HEK293T (cell line): Measurements from ENCODE around the gene SPOPL.

Experiments used
- BHLHE40 ChIP-seq: fragments of 450-650 bp; IDR thresholded peaks from 2 replicates; pipeline ENCODE4 v1.6.1; 2016; ENCODE audit warnings: mild to moderate bottlenecking, moderate library complexity, borderline replicate concordance
- CTBP1 ChIP-seq: fragments of 450-650 bp; IDR thresholded peaks from 2 replicates; pipeline ENCODE4 v1.6.1; 2016; ENCODE audit warnings: borderline replicate concordance
- ELF4 ChIP-seq: fragments of 450-650 bp; IDR thresholded peaks from 2 replicates; pipeline ENCODE4 v1.6.1; 2017; ENCODE audit warnings: antibody characterized with exemption
- FOXA1 ChIP-seq: fragments of 450-650 bp; IDR thresholded peaks from 2 replicates; pipeline ENCODE4 v1.6.1; 2016; ENCODE audit warnings: mild to moderate bottlenecking
- FOXK2 ChIP-seq: fragments of 450-650 bp; IDR thresholded peaks from 2 replicates; pipeline ENCODE4 v1.6.1; 2016; ENCODE audit warnings: mild to moderate bottlenecking
- FOXM1 ChIP-seq: fragments of 450-650 bp; IDR thresholded peaks from 2 replicates; pipeline ENCODE4 v1.6.1; 2017; ENCODE audit warnings: mild to moderate bottlenecking, borderline replicate concordance
- HDGF ChIP-seq: fragments of 450-650 bp; IDR thresholded peaks from 2 replicates; pipeline ENCODE4 v1.6.1; 2017; ENCODE audit warnings: antibody characterized with exemption, borderline replicate concordance
- L3MBTL2 ChIP-seq: fragments of 450-650 bp; conservative IDR thresholded peaks from 2 replicates; pipeline ENCODE4 v1.6.1; 2016; ENCODE audit warnings: mild to moderate bottlenecking
- LEF1 ChIP-seq: fragments of 450-650 bp; IDR thresholded peaks from 2 replicates; pipeline ENCODE4 v1.6.1; 2017; ENCODE audit warnings: mild to moderate bottlenecking, borderline replicate concordance
- NFRKB ChIP-seq: fragments of 450-650 bp; IDR thresholded peaks from 2 replicates; pipeline ENCODE4 v1.6.1; 2016; ENCODE audit warnings: mild to moderate bottlenecking, moderate library complexity
- SP1 ChIP-seq: fragments of 450-650 bp; IDR thresholded peaks from 2 replicates; pipeline ENCODE4 v1.6.1; 2017
- SUZ12 ChIP-seq: fragments of 450-650 bp; IDR thresholded peaks from 2 replicates; pipeline ENCODE4 v1.6.1; 2016; ENCODE audit warnings: mild to moderate bottlenecking
- ZNF384 ChIP-seq: fragments of 450-650 bp; IDR thresholded peaks from 2 replicates; pipeline ENCODE4 v1.6.1; 2016

- TF ChIP-seq SP1 = no peak
- no peak for TF ChIP-seq NFRKB
- no peak for TF ChIP-seq SUZ12
- no peak for TF ChIP-seq FOXM1
- TF ChIP-seq FOXK2 = no peak
- TF ChIP-seq LEF1 = no peak
- TF ChIP-seq ZNF384 = no peak
- TF ChIP-seq HDGF = no peak
- no peak for TF ChIP-seq BHLHE40
- no peak for TF ChIP-seq L3MBTL2
- TF ChIP-seq FOXA1 = no peak
- no peak for TF ChIP-seq CTBP1
- TF ChIP-seq ELF4 = no peak
Measured at GRCh38 chr2:138618971-138619370, 117.4 kb downstream of the SPOPL start.
